OCI-LY7 (cell line): ENCODE results near the gene ZBTB21. TPM values are rescaled to one million over a fixed set of nuclear protein-coding genes. Genes with fewer than 3 reads are reported as not detected.

Experiments
- BruUV-seq: library from RNA; stranded (reverse); fragments of 400-500 nt; replicated peaks from 2 replicates; lab custom pipeline; 2021; lab: Mats Ljungman, UMichigan
- CTCF ChIA-PET: fragments of 300-600 bp; sonication (Branson Sonifier 250); formaldehyde crosslinking; loops from one replicate; lab custom pipeline; 2022; ENCODE audit warnings: antibody characterized with exemption; ENCODE audit not compliant: unreplicated experiment; lab: Charles Lee
- POLR2A ChIA-PET: fragments of 300-600 bp; sonication (Branson Sonifier 250); formaldehyde crosslinking; loops from one replicate; lab custom pipeline; 2022; ENCODE audit warnings: antibody characterized with exemption; lab: Charles Lee
- DNase-seq: peaks from one replicate; pipeline ENCODE4 v3.0.0-alpha.2; 2015; ENCODE audit warnings: low spot score
- H2AFZ ChIP-seq: fragments of 200-600 bp; sonication (generic), shearing (Covaris generic); 2 replicates; pipeline ENCODE4 v1.6.1; 2014; ENCODE audit warnings: mild to moderate bottlenecking, antibody characterized with exemption, low read length, moderate library complexity
- H3K27ac ChIP-seq: fragments of 200-600 bp; sonication (generic); 2 replicates; pipeline ENCODE4 v1.5.1; 2014; ENCODE audit warnings: mixed run types, low read depth, mild to moderate bottlenecking, moderate library complexity, low read length, inconsistent platforms; ENCODE audit not compliant: poor library complexity, severe bottlenecking
- H3K36me3 ChIP-seq: fragments of 200-600 bp; sonication (generic); 2 replicates; pipeline ENCODE4 v1.6.1; 2014; ENCODE audit warnings: mild to moderate bottlenecking, antibody characterized with exemption, low read length, moderate library complexity, mixed read lengths; ENCODE audit not compliant: insufficient read depth
- H3K4me1 ChIP-seq: fragments of 200-600 bp; sonication (generic); 2 replicates; pipeline ENCODE4 v1.5.1; 2014; ENCODE audit warnings: mild to moderate bottlenecking, low read length; ENCODE audit not compliant: insufficient read depth, poor library complexity, severe bottlenecking
- H3K4me2 ChIP-seq: fragments of 200-600 bp; sonication (generic); 2 replicates; pipeline ENCODE4 v1.6.1; 2014; ENCODE audit warnings: mild to moderate bottlenecking, low read length
- H3K4me3 ChIP-seq: fragments of 200-600 bp; sonication (generic); 2 replicates; pipeline ENCODE4 v1.5.1; 2014; ENCODE audit warnings: mild to moderate bottlenecking, low read depth, low read length; ENCODE audit not compliant: poor library complexity, severe bottlenecking
- H3K79me2 ChIP-seq: fragments of 200-600 bp; sonication (generic); 2 replicates; pipeline ENCODE4 v1.6.1; 2016; ENCODE audit warnings: low read depth, mild to moderate bottlenecking, low read length, moderate library complexity, mixed read lengths; ENCODE audit not compliant: insufficient read depth
- H3K9me2 ChIP-seq: fragments of 200-600 bp; sonication (generic); 2 replicates; pipeline ENCODE4 v1.6.1; 2016; ENCODE audit warnings: mild to moderate bottlenecking, low read length, mixed read lengths; ENCODE audit not compliant: insufficient read depth
- H3K9me3 ChIP-seq: fragments of 200-600 bp; sonication (generic); 2 replicates; pipeline ENCODE4 v1.6.1; 2014; ENCODE audit warnings: mild to moderate bottlenecking, mixed run types, low read length, mixed read lengths
- H4K20me1 ChIP-seq: fragments of 200-600 bp; sonication (generic); 2 replicates; pipeline ENCODE4 v1.6.1; 2014; ENCODE audit warnings: mild to moderate bottlenecking, antibody characterized with exemption, low read length, moderate library complexity, mixed read lengths; ENCODE audit not compliant: insufficient read depth
- CTCF ChIP-seq: fragments of 200-600 bp; sonication (generic); conservative IDR thresholded peaks from 2 replicates; pipeline ENCODE4 v1.5.1; 2014; ENCODE audit warnings: mild to moderate bottlenecking, antibody characterized with exemption, low read length, moderate library complexity, mixed read lengths
- EZH2phosphoT487 ChIP-seq: fragments of 200-600 bp; sonication (generic); IDR thresholded peaks from 2 replicates; pipeline ENCODE4 v1.6.1; 2018; ENCODE audit warnings: low read depth, borderline replicate concordance, mild to moderate bottlenecking, mixed run types, antibody characterized with exemption, low read length, moderate library complexity, mixed read lengths
- intact Hi-C: fragments of 100-400 bp; cut with micrococcal nuclease; formaldehyde crosslinking; loops from one replicate; pipeline ENCODE4 v1.10.0; 2022; ENCODE audit not compliant: unreplicated experiment
- total RNA-seq, 2 experiments: library from RNA; depleted of rRNA in 1 of 2; stranded (reverse); fragments of >200 nt in 1 of 2; shearing (Covaris generic) in 1 of 2; gene quantifications; 2 replicates each; pipeline ENCODE4 v1.2.3, GENCODE V29; 2014 to 2022

Gene ZBTB21
- total RNA-seq, 2 experiments from 2014 or later: 10.0 to 19.6 TPM

- Histone ChIP-seq H3K9me3 (no peaks in the 10 kb centered on the region), H3K4me3 (no peak overlapping the region), H3K9me2 (no peaks in the 10 kb centered on the region), H3K36me3 (no peaks in the 10 kb centered on the region), H3K4me2 (no peak overlapping the region), H3K27ac (no peak overlapping the region), H3K79me2 (no peaks in the 10 kb centered on the region), H2AFZ (no peak overlapping the region), H3K4me1 (peaks cover 29% of the 10 kb centered on the region), H4K20me1 (no peaks in the 10 kb centered on the region)
- intact Hi-C loops: no loop called here
- CTCF ChIA-PET: no interaction called here
- BruUV-seq: no TSS peak
- no peak for TF ChIP-seq EZH2phosphoT487
- no peak for TF ChIP-seq CTCF
- DNase-seq: no peak
- POLR2A ChIA-PET: no interaction called here
These were observed 51.1 kb downstream of the ZBTB21 start for GRCh38 chr21:41958886-41959563.

- no peaks in the 10 kb centered on the region for H3K36me3 ChIP-seq
- DNase-seq: no peak
- H3K4me2 ChIP-seq: no peak overlapping the region
- POLR2A ChIA-PET: interaction anchor here (1.1 kb wide), 1 partner anchor 36 kb away, joined by 3 read pairs; no protein-coding TSS in a partner anchor
- BruUV-seq: no TSS peak
- no peaks in the 10 kb centered on the region for H3K9me2 ChIP-seq
- CTCF ChIA-PET: no interaction called here
- H3K79me2 ChIP-seq: no peaks in the 10 kb centered on the region
- intact Hi-C loops: no loop called here
- no peaks in the 10 kb centered on the region for H3K9me3 ChIP-seq
- H4K20me1 ChIP-seq: no peaks in the 10 kb centered on the region
- TF ChIP-seq CTCF (no peak), EZH2phosphoT487 (no peak)
- H3K27ac ChIP-seq: no peak overlapping the region
- H3K4me1 ChIP-seq: peaks cover 29% of the 10 kb centered on the region
- H3K4me3 ChIP-seq: no peak overlapping the region
- no peak overlapping the region for H2AFZ ChIP-seq
These were observed 52.0 kb downstream of the ZBTB21 start for GRCh38 chr21:41957991-41958766.
